ENCODE data around the gene HOXA6.

- TF ChIP-seq CTCF (IDR thresholded peaks at IDR 0.05; ENCODE audit: insufficient read depth, low read length) (no peak), GABPA (IDR thresholded peaks at IDR 0.05; ENCODE audit: low read depth) (no peak), SPI1 (IDR thresholded peaks at IDR 0.05; ENCODE audit: borderline replicate concordance, low read depth) (no peak)
These were observed 29.6 kb downstream of the HOXA6 start for GRCh38 chr7:27117887-27118491.
